Keratinocyte (primary cell): ENCODE results near the gene IL6R.

Source experiments
- EZH2 ChIP-seq: IDR thresholded peaks from one replicate; pipeline ENCODE4 v1.6.1; 2012; ENCODE audit warnings: inconsistent platforms, mild to moderate bottlenecking, low read length, moderate library complexity
- TF ChIP-seq, protein P1 (sequence below), 3 experiments: IDR thresholded peaks in 1 of 3; conservative IDR thresholded peaks in 1 of 3; optimal IDR thresholded peaks in 1 of 3; 2 replicates in 2 of 3; 3 replicates in 1 of 3; pipeline versions ENCODE3 to v1.5.1; 2011; ENCODE audit warnings: low read length in 3 of 3, mild to moderate bottlenecking in 3 of 3, moderate library complexity in 2 of 3, control low read depth in 1 of 3, inconsistent platforms in 1 of 3; ENCODE audit not compliant: insufficient read depth in 2 of 3; ENCODE audit errors: extremely low read depth in 1 of 3

DNA sequence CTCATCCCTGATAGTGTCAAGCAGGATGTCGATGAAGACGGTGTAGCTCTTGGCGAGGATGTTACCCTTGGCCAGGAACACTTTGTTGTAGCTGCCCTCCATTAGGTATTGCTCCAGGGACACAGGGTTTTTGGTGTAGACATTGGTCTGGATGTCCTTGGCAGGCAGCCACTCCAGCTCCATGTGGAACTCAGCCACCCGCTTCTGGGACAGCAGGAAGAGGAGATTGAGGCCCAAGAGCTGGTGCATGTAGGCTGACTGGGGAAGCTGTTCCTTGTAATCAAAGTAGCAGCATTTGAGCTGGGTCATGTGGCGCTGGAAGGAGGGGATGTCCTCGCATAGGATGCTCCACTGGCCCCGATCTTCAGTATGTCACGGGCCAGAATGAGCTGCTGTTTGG lies 9.5 kb downstream of the IL6R start:
- TF ChIP-seq, protein P1, sequence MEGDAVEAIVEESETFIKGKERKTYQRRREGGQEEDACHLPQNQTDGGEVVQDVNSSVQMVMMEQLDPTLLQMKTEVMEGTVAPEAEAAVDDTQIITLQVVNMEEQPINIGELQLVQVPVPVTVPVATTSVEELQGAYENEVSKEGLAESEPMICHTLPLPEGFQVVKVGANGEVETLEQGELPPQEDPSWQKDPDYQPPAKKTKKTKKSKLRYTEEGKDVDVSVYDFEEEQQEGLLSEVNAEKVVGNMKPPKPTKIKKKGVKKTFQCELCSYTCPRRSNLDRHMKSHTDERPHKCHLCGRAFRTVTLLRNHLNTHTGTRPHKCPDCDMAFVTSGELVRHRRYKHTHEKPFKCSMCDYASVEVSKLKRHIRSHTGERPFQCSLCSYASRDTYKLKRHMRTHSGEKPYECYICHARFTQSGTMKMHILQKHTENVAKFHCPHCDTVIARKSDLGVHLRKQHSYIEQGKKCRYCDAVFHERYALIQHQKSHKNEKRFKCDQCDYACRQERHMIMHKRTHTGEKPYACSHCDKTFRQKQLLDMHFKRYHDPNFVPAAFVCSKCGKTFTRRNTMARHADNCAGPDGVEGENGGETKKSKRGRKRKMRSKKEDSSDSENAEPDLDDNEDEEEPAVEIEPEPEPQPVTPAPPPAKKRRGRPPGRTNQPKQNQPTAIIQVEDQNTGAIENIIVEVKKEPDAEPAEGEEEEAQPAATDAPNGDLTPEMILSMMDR (optimal IDR thresholded peaks at IDR 0.05 in 1 of 3, IDR thresholded peaks at IDR 0.05 in 1 of 3, conservative IDR thresholded peaks at IDR 0.05 in 1 of 3; ENCODE audit: extremely low read depth in 1 of 3, insufficient read depth in 2 of 3, low read length in 3 of 3), result no peak
- no peak for TF ChIP-seq EZH2
